Sigmoid colon (tissue), 7 donors: ENCODE measurements around the gene C2CD3. TPM values are rescaled to one million over a fixed set of nuclear protein-coding genes. Genes with fewer than 3 reads are reported as not detected.
"Not testable (repeated sequence)": the region's sequence is repeated elsewhere in the genome, so short reads cannot be mapped to it uniquely, and the experiment has no call there.

Experiments
- DNase-seq: peaks from one replicate; pipeline ENCODE4 v3.0.0-alpha.2; 2019
- H3K27ac ChIP-seq, 4 donors: fragments of 200-600 bp; sonication (generic); one replicate each; pipeline ENCODE4 v1.5.1; 2016 to 2019; ENCODE audit warnings: mild to moderate bottlenecking in 1 of 4
- H3K27me3 ChIP-seq, 3 donors: fragments of 200-600 bp; sonication (generic); one replicate each; pipeline ENCODE4 v1.5.1; 2019; ENCODE audit warnings: mild to moderate bottlenecking in 1 of 3
- H3K36me3 ChIP-seq, 4 donors: fragments of 200-600 bp; sonication (generic); one replicate each; pipeline ENCODE4 v1.5.1; 2016 to 2019
- H3K4me1 ChIP-seq, 4 donors: fragments of 200-600 bp; sonication (generic); one replicate each; pipeline ENCODE4 v1.5.1; 2017 to 2019
- H3K4me3 ChIP-seq, 4 donors: fragments of 200-600 bp; sonication (generic); one replicate each; pipeline ENCODE4 v1.5.1; 2017 to 2019; ENCODE audit warnings: mild to moderate bottlenecking in 2 of 4, moderate library complexity in 1 of 4
- H3K9me3 ChIP-seq, 4 donors: fragments of 200-600 bp in 3 of 4; sonication (generic) in 3 of 4; one replicate each; pipeline versions ENCODE4 v1.5.1 to v1.6.1; 2013 to 2019
- CTCF ChIP-seq, 4 experiments: fragments of 450-650 bp in 3 of 4; fragments of 200-600 bp in 1 of 4; IDR thresholded peaks; one replicate each; pipeline ENCODE4 v1.5.1; 2016 to 2019; ENCODE audit warnings: antibody characterized with exemption in 4 of 4, mild to moderate bottlenecking in 3 of 4, moderate library complexity in 2 of 4
- EP300 ChIP-seq, 4 donors: sonication (generic); formaldehyde crosslinking; IDR thresholded peaks; one replicate each; pipeline ENCODE4 v1.6.1; 2017; ENCODE audit warnings: antibody characterized with exemption in 4 of 4
- POLR2A ChIP-seq, 2 donors: fragments of 450-650 bp; IDR thresholded peaks; one replicate each; pipeline ENCODE4 v1.6.1; 2016; ENCODE audit warnings: antibody characterized with exemption in 2 of 2, mild to moderate bottlenecking in 2 of 2, moderate library complexity in 2 of 2
- POLR2AphosphoS5 ChIP-seq, 4 donors: sonication (generic); formaldehyde crosslinking; IDR thresholded peaks; one replicate each; pipeline ENCODE4 v1.6.1; 2017; ENCODE audit warnings: antibody characterized with exemption in 4 of 4
- WGBS, 2 donors: extraction: QIAGEN DNeasy Blood & Tissue Kit; methylation state at CpG; one replicate each; pipeline ENCODE4 v1.1.7; 2013; 5-methylcytosine and 5-hydroxymethylcytosine counted together
- intact Hi-C: fragments of 100-400 bp; cut with DNase I; formaldehyde crosslinking; loops from one replicate; pipeline ENCODE4 v1.15.1; 2023
- polyA plus RNA-seq, 3 donors: library from polyadenylated mRNA; stranded (reverse); fragments of 200-250 nt; gene quantifications; one replicate each; pipeline ENCODE4 v1.2.3, GENCODE V29; 2013
- total RNA-seq, 4 donors: library from RNA; depleted of rRNA; stranded (reverse); fragments of >200 nt; gene quantifications; one replicate each; pipeline ENCODE4 v1.1.0, GENCODE V29; 2016
- donor health status: healthy with polysubstance abuse.
- donor health status: Bipolar disorder and iron deficiency.
- donor health status: healthy.

Gene C2CD3
- total and polyA plus RNA-seq, 7 donors: 6.9 to 29.1 (median 17.2) TPM

- 97% methylated on average over 3 of the region's 3 CpGs for WGBS, 2 donors
- Histone ChIP-seq H3K9me3 (no peaks in the 10 kb centered on the region), H3K4me1 (peaks cover 0 to 7% (median 5%) of the 10 kb centered on the region in 4 donors), H3K36me3 (peaks cover 0 to 37% (median 0%) of the 10 kb centered on the region in 4 donors), H3K27me3 (no peaks in the 10 kb centered on the region), H3K27ac (no peak overlapping the region), H3K4me3 (no peak overlapping the region)
- TF ChIP-seq EP300 (IDR thresholded peaks at IDR 0.05): no peak
- TF ChIP-seq POLR2A (IDR thresholded peaks at IDR 0.05): no peak
- no peak for TF ChIP-seq CTCF (IDR thresholded peaks at IDR 0.05)
- no peak for TF ChIP-seq POLR2AphosphoS5 (IDR thresholded peaks at IDR 0.05)
- intact Hi-C loops: no loop called here
- no peak for DNase-seq
Observed at GRCh38 chr11:74133436-74133835, 37.4 kb downstream of the C2CD3 start.

- Histone ChIP-seq H3K4me3 (no peak overlapping the region), H3K36me3 (peaks cover 0 to 37% (median 0%) of the 10 kb centered on the region in 4 donors), H3K9me3 (no peaks in the 10 kb centered on the region), H3K27me3 (no peaks in the 10 kb centered on the region), H3K4me1 (peaks cover 0 to under 1% (median under 1%) of the 10 kb centered on the region in 4 donors), H3K27ac (no peak overlapping the region)
- TF ChIP-seq POLR2AphosphoS5 (IDR thresholded peaks at IDR 0.05): no peak
- TF ChIP-seq POLR2A (IDR thresholded peaks at IDR 0.05): no peak
- no peak for TF ChIP-seq EP300 (IDR thresholded peaks at IDR 0.05)
- no peak for TF ChIP-seq CTCF (IDR thresholded peaks at IDR 0.05)
- intact Hi-C loops: no loop called here
- DNase-seq: no peak
- 84 to 92% methylated on average over 3 of the region's 3 CpGs for WGBS, 2 donors
Observed at GRCh38 chr11:74132833-74133232, 38.0 kb downstream of the C2CD3 start.

- H3K27me3 ChIP-seq, H3K4me3 ChIP-seq, H3K9me3 ChIP-seq, DNase-seq, H3K4me1 ChIP-seq, H3K27ac ChIP-seq, intact Hi-C loops: not testable (repeated sequence)
- peaks cover 0 to 25% (median 0%) of the 10 kb centered on the region in 4 donors for H3K36me3 ChIP-seq
- WGBS, 2 donors: 96 to 98% methylated on average over 27 of the region's 33 CpGs
Observed at GRCh38 chr11:74129121-74129520, 41.7 kb downstream of the C2CD3 start.

- TF ChIP-seq EP300 (IDR thresholded peaks at IDR 0.05) (no peak), POLR2AphosphoS5 (IDR thresholded peaks at IDR 0.05) (no peak), POLR2A (IDR thresholded peaks at IDR 0.05) (no peak)
- Histone ChIP-seq H3K27ac (no peak overlapping the region), H3K36me3 (peaks cover 0 to 19% (median 5%) of the 10 kb centered on the region in 4 donors), H3K4me1 (no peaks in the 10 kb centered on the region), H3K9me3 (no peaks in the 10 kb centered on the region), H3K4me3 (no peak overlapping the region), H3K27me3 (no peaks in the 10 kb centered on the region)
- no peak for DNase-seq
- intact Hi-C loops: no loop called here
Observed at GRCh38 chr11:74123008-74123448, 47.8 kb downstream of the C2CD3 start.

- Histone ChIP-seq H3K9me3 (no peaks in the 10 kb centered on the region), H3K36me3 (peaks cover 0 to 27% (median 5%) of the 10 kb centered on the region in 4 donors), H3K27me3 (no peaks in the 10 kb centered on the region), H3K27ac (no peak overlapping the region), H3K4me3 (no peak overlapping the region), H3K4me1 (no peaks in the 10 kb centered on the region)
- DNase-seq: no peak
- WGBS, 2 donors: 97% methylated on average over 5 of the region's 5 CpGs
- TF ChIP-seq POLR2A (IDR thresholded peaks at IDR 0.05): no peak
- TF ChIP-seq CTCF (IDR thresholded peaks at IDR 0.05): no peak
- intact Hi-C loops: no loop called here
Observed at GRCh38 chr11:74121804-74122203, 49.0 kb downstream of the C2CD3 start.

GRCh38 chr11:74120260-74121035, 50.4 kb downstream of the C2CD3 start:
- not testable (repeated sequence) for H3K4me3 ChIP-seq
- H3K36me3 ChIP-seq: peaks cover 0 to 39% (median 5%) of the 10 kb centered on the region in 4 donors

More at GRCh38 chr11:74120260-74121035, 50.4 kb downstream of the C2CD3 start:
- H3K27ac ChIP-seq, H3K4me1 ChIP-seq, H3K9me3 ChIP-seq, H3K27me3 ChIP-seq, intact Hi-C loops, DNase-seq: not testable (repeated sequence)
- 93 to 96% methylated on average over 5 of the region's 5 CpGs for WGBS, 2 donors
